Measurements from ENCODE around the gene CHN2.

CHN2 gene

GRCh38 chr7:29370531-29371314 lies 176.1 kb downstream of the CHN2 start:
- DNase-seq, result no peak

GRCh38 chr7:29371472-29371871 lies 176.9 kb downstream of the CHN2 start:
- no peak for DNase-seq

DNA sequence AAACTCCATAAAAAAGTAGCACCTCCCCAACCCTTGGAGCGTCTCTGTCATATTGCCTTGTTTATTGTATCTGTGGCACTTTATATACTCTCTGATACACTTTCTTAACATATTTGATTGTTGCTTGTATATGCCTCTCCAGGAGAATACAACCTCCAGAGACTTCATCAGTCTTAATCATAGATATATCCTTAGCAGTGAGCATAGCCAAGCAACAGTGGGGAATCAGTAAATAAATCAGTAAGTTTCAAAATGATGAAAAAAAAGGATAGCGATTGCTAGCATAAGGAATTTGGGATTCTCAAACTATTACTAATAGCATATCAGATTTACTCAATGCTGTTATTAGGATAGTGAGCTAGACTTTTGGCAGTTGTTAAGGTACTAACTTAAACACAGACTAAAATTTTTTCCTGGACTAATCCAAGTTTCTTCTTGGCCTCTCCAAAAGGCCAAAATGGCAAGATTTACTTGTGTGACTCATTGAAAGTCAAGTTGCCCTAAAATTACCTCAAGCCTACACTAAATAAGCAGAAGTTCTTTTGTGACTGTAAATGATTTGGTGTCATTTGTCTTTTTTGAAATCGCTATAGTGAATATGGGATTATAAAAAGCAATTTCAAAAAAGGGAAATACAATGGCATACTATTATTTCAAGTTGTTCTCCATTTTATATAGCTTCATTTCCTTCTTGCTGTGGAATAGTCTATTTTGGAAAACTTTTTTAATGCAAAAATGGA lies 177.9 kb downstream of the CHN2 start:
- no peak for DNase-seq

DNA sequence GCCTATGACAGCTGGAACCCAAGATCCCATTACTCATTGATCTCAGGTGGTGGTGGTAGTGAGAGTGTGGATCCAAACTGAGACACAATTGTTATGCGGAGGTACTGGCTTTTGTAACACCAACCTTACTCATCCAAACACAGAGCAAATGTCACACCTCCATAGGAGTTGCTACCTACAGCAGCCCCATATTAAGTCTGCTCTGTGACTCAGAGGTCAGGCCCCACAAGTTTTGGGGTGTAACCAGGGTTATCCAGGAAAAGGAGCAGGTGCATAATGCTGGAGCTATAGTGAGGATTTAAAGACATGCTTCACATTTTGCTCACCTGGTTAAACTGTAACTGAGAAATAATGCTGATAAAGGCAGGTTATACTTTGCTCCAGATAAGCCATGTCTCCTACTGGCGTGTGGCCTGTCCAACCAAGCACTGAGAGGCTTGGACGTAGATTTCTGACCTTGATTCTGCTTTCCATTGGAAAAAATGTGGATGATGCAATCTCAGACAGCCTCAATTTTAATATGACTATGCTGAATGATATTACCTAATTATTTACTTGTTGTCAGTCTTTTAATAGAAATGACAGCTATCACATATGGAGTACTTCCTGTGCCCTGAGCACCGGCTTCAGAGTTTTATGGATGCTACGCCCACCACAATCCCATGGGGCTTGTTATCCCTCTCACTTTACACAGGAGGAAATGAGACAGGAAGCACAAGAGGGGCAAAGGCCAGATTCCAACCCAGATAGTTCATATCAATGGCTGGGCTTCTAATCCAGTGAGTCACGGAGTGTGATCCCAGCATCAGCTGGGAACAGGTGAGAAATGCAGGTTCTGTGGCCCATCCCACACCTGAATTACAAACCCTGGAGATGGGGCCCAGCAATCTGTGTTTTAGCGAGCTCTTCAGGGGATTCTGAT lies 181.3 kb downstream of the CHN2 start:
- no peak for DNase-seq

DNA sequence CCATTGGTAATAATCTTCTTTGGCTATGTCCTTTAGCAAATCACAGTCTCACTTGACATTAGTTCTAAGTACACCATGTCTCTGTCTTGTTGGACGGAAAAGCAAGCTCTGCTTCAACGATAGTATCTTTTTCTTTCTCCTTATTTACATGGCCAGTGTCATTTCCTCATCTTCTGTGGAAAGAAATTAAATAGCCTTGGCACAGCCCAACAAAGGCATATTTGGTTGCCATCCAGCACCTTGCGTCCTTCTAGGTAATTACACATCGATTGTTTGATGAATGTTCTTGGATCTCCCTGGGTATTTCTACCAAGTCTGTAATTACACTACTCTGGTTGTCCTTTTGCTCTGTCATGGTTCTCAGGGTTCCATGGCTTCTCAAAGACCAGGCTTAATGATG lies 183.1 kb downstream of the CHN2 start:
- no peak for DNase-seq

DNA sequence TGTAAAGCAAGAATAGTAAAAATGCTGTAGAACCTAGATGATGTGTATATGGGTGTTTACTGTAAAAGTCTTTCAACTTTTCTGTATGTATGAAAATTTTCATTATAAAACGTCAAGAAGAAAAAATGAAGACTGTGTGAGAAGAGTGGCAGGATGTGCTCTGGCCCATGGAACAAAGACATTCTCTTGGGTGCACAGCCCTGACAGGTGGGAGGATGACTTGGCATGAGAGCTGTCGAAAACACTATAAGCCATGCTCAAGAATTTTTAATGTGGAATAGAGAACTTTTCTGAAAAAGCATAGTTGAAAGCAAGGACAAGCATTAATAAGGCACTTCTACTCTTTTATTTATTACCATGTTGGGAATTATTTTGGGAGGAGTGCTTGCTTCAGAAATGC lies 185.0 kb downstream of the CHN2 start:
- DNase-seq, result no peak

GRCh38 chr7:29381206-29382094 lies 186.9 kb downstream of the CHN2 start:
- no peak for DNase-seq

DNA sequence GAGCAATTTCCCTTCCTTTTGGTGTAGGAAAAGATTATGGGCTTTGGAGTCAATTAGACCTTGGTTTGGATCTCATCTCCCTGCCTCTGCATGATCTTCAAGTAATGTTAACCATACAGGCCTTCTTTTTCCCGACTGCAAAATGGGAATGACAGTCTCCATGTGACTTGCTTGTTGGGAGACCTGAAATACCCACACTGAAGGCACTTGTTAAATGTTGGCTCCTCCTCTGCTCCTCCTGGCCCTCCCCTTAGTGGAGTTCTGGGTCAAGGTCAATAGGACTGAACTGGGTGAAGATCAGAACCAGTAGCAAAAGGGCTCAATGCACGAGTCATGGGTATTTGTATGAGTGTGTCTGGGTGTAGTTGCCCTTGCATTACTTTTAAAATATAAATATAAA lies 189.7 kb downstream of the CHN2 start:
- no peak for DNase-seq

DNA sequence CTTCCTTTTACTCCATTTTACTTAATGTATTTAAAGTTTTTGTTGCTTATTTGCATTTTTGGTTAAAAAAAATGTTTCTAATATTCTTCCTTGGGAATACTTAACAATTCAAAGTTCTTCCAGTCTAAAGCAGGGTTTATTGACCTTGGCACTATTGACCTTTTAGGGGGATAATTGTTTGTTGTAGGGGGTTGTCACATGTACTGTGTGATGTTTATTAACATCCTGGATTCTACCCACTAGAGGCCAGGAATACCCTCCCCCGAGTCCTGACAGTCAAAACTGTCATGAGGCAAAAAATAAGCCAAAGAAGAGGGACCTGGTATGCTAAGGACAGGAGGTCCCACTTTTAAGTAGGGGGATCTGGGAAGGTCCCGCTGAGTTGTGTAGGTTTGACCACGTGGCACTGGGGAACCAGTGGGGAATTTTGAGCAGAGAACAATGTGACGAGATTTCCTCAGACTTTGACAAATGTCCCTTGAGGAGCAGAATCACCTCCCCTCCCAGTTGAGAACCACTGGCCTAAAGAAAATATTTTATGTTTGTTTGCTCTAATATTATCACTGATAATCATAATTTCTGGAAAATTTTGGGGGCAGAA lies 190.7 kb downstream of the CHN2 start:
- no peak for DNase-seq

- DNase-seq, result peak; percentile 12
These were observed 191.7 kb downstream of the CHN2 start for GRCh38 chr7:29386196-29386765.

GRCh38 chr7:29391262-29391661 lies 196.7 kb downstream of the CHN2 start:
- DNase-seq, result no peak

GRCh38 chr7:29394321-29394720 lies 199.7 kb downstream of the CHN2 start:
- DNase-seq, result no peak

- DNase-seq, result no peak
These were observed 202.0 kb downstream of the CHN2 start for GRCh38 chr7:29396563-29396962.

DNA sequence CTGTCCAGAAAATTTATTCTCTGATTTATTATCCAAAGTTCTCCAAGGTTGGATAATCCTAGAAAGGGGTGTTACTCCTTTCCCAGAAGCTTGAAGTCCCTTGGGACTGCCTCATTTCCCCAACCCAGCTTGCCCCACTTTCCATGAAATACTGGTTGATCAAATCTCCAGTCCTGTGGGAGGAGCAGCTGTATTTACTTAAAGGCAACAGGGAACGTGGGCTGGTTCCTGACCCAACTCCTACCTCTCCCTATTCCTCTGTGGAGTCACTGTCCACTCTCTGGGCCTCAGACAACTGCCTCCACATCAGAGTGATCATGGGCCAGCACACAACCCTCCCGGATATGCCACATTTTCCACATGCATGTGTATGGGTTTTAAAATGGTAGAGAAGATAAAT lies 202.8 kb downstream of the CHN2 start:
- no peak for DNase-seq

GRCh38 chr7:29398011-29398410 lies 203.4 kb downstream of the CHN2 start:
- no peak for DNase-seq

DNA sequence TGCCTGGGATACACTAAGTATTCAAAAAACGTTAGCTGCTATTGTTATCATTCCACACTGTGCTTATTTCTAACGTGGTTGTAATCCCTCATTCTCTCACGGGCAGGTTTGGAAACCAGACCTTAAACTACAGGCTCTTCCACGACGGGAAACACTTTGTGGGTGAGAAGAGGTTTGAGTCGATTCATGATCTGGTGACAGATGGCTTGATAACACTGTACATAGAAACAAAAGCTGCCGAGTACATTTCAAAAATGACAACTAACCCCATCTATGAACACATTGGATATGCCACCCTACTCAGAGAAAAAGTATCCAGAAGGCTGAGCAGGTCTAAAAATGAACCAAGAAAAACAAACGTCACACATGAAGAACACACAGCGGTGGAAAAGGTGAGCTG lies 205.9 kb downstream of the CHN2 start:
- no peak for DNase-seq

GRCh38 chr7:29401769-29402168 lies 207.2 kb downstream of the CHN2 start:
- DNase-seq, result peak; percentile 34

- DNase-seq, result no peak
These were observed 211.3 kb downstream of the CHN2 start for GRCh38 chr7:29405891-29406290.

DNA sequence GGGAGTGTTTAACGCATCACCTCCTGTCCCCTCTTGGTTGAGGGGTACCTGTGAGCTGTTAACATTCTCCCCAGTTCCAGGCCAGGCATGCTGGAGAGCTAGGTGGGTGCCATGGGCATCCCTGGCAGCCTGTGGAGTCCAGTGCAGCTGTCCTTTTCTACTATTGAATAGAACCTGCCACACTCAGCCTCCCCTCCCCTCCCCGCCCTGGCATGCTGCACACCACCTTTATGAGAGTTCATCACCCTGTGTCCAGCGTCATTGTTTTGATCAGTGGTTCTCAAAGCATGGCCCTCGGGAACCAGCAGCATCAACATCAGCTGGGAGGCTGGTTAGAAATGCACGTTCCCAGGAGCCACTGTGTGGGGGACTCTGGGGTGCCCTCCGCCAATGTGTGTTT lies 211.8 kb downstream of the CHN2 start:
- no peak for DNase-seq

DNA sequence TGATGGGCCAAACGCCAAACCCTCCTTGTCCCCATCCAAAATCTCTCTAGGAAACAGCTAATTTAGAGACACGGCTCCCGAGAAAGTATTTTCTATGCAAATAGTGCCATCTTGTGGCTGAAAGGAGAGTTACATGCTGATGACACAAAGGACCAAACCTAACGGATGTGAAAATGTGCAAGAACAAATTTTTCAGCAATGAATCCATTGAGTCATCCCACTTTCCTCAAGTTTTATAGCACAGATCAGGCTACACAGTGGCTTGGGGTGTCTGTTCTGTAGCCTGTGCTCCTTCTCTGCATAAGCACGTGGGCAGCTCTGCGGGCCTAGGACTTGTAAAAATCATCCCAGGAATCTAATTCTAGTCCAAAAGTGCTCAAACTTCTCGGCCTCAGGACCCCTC lies 214.3 kb downstream of the CHN2 start:
- DNase-seq, result peak; percentile 95

- no peak for DNase-seq
These were observed 216.4 kb downstream of the CHN2 start for GRCh38 chr7:29410996-29411395.

DNA sequence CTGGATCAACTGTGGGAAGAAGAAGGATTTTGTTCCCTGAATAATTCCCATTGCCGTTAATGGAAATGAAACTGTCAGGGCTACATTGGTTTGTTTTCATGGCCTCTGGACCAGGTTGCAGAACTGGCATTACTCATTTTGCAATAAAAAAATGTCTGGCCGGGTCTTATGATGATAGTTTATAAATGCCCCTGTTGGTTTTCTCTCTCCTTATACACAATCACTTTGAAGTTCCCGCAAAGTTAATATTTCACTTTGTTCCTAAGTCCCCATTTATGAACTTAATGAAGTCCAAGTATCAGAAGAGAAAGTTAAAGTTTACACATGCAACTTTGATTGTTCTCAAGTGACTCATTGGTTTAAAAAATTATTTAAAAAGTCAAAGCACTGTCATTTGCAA lies 218.3 kb downstream of the CHN2 start:
- no peak for DNase-seq
